Keratinocyte (primary cell): Measurements from ENCODE around the gene MYOM1.

ENCODE experiments used
- EZH2 ChIP-seq: IDR thresholded peaks from one replicate; pipeline ENCODE4 v1.6.1; 2012; ENCODE audit warnings: inconsistent platforms, mild to moderate bottlenecking, low read length, moderate library complexity
- TF ChIP-seq, protein P1 (sequence below), 3 experiments: IDR thresholded peaks in 1 of 3; conservative IDR thresholded peaks in 1 of 3; optimal IDR thresholded peaks in 1 of 3; 2 replicates in 2 of 3; 3 replicates in 1 of 3; pipeline versions ENCODE3 to v1.5.1; 2011; ENCODE audit warnings: low read length in 3 of 3, mild to moderate bottlenecking in 3 of 3, moderate library complexity in 2 of 3, control low read depth in 1 of 3, inconsistent platforms in 1 of 3; ENCODE audit not compliant: insufficient read depth in 2 of 3; ENCODE audit errors: extremely low read depth in 1 of 3

- TF ChIP-seq, protein P1, sequence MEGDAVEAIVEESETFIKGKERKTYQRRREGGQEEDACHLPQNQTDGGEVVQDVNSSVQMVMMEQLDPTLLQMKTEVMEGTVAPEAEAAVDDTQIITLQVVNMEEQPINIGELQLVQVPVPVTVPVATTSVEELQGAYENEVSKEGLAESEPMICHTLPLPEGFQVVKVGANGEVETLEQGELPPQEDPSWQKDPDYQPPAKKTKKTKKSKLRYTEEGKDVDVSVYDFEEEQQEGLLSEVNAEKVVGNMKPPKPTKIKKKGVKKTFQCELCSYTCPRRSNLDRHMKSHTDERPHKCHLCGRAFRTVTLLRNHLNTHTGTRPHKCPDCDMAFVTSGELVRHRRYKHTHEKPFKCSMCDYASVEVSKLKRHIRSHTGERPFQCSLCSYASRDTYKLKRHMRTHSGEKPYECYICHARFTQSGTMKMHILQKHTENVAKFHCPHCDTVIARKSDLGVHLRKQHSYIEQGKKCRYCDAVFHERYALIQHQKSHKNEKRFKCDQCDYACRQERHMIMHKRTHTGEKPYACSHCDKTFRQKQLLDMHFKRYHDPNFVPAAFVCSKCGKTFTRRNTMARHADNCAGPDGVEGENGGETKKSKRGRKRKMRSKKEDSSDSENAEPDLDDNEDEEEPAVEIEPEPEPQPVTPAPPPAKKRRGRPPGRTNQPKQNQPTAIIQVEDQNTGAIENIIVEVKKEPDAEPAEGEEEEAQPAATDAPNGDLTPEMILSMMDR (optimal IDR thresholded peaks at IDR 0.05 in 1 of 3, IDR thresholded peaks at IDR 0.05 in 1 of 3, conservative IDR thresholded peaks at IDR 0.05 in 1 of 3; ENCODE audit: extremely low read depth in 1 of 3, insufficient read depth in 2 of 3, low read length in 3 of 3), result no peak
- TF ChIP-seq EZH2, result no peak
Measured at GRCh38 chr18:3269241-3269913, 49.6 kb upstream of the MYOM1 start.
